HepG2 (cell line): ENCODE data around the gene SERPINB1. TPM values are rescaled to one million over a fixed set of nuclear protein-coding genes. Genes with fewer than 3 reads are reported as not detected.

ENCODE experiments used
- ATF3 ChIP-seq: sonication (generic); formaldehyde crosslinking; IDR thresholded peaks from 2 replicates; pipeline ENCODE4 v1.4.0; 2020; ENCODE audit warnings: missing genetic modification reagents
- FOSL1 ChIP-seq: sonication (generic); formaldehyde crosslinking; IDR thresholded peaks from 2 replicates; pipeline ENCODE4 v1.9.0; 2021; ENCODE audit warnings: missing genetic modification reagents, borderline replicate concordance
- GTF3A ChIP-seq: sonication (generic); formaldehyde crosslinking; conservative IDR thresholded peaks from 2 replicates; pipeline ENCODE4 v1.4.0; 2020; ENCODE audit warnings: mild to moderate bottlenecking, missing genetic modification reagents
- HMGXB3 ChIP-seq: sonication (generic); formaldehyde crosslinking; IDR thresholded peaks from 2 replicates; pipeline ENCODE4 v1.4.0; 2020; ENCODE audit warnings: missing genetic modification reagents, borderline replicate concordance
- HNF4A ChIP-seq: sonication (generic); formaldehyde crosslinking; IDR thresholded peaks from 2 replicates; pipeline ENCODE4 v1.4.0; 2020; ENCODE audit warnings: missing genetic modification reagents
- IRX3 ChIP-seq: sonication (generic); formaldehyde crosslinking; IDR thresholded peaks from 2 replicates; pipeline ENCODE4 v1.8.1; 2023; ENCODE audit warnings: mild to moderate bottlenecking, low read depth, missing genetic modification reagents, borderline replicate concordance
- KDM1A ChIP-seq: IDR thresholded peaks from 2 replicates; pipeline ENCODE4 v1.6.1; 2016; ENCODE audit warnings: missing compliant biosample characterization
- KDM2A ChIP-seq: sonication (generic); formaldehyde crosslinking; IDR thresholded peaks from 2 replicates; pipeline ENCODE4 v1.4.0; 2020; ENCODE audit warnings: low read depth, missing genetic modification reagents, borderline replicate concordance
- PAX8 ChIP-seq: sonication (generic); formaldehyde crosslinking; IDR thresholded peaks from 2 replicates; pipeline ENCODE4 v1.8.0; 2022; ENCODE audit warnings: mild to moderate bottlenecking, missing genetic modification reagents, borderline replicate concordance
- POGK ChIP-seq: sonication (generic); formaldehyde crosslinking; conservative IDR thresholded peaks from 2 replicates; pipeline ENCODE4 v1.8.0; 2022; ENCODE audit warnings: mild to moderate bottlenecking, moderate library complexity, missing genetic modification reagents
- PRDM10 ChIP-seq: sonication (generic); formaldehyde crosslinking; IDR thresholded peaks from 2 replicates; pipeline ENCODE4 v1.4.0; 2020; ENCODE audit warnings: low read depth, missing genetic modification reagents
- RCOR2 ChIP-seq: IDR thresholded peaks from 2 replicates; pipeline ENCODE4 v1.6.1; 2016; ENCODE audit warnings: missing biosample characterization, missing genetic modification reagents
- SETDB1 ChIP-seq: sonication (generic); formaldehyde crosslinking; IDR thresholded peaks from 2 replicates; pipeline ENCODE4 v1.5.1; 2020; ENCODE audit warnings: missing genetic modification reagents, mild to moderate bottlenecking, borderline replicate concordance
- TEAD2 ChIP-seq: sonication (generic); formaldehyde crosslinking; IDR thresholded peaks from 2 replicates; pipeline ENCODE4 v1.9.0; 2021; ENCODE audit warnings: missing genetic modification reagents
- ZNF282 ChIP-seq: fragments of 450-650 bp; IDR thresholded peaks from 2 replicates; pipeline ENCODE4 v1.6.1; 2018; ENCODE audit not compliant: partially characterized antibody
- ZNF326 ChIP-seq: sonication (generic); formaldehyde crosslinking; IDR thresholded peaks from 2 replicates; pipeline ENCODE4 v1.4.0; 2020; ENCODE audit warnings: missing genetic modification reagents, borderline replicate concordance
- ZNF484 ChIP-seq: sonication (generic); formaldehyde crosslinking; IDR thresholded peaks from 2 replicates; pipeline ENCODE4 v1.5.1; 2020; ENCODE audit warnings: mild to moderate bottlenecking, low read depth, missing genetic modification reagents, borderline replicate concordance
- ZNF766 ChIP-seq: sonication (generic); formaldehyde crosslinking; IDR thresholded peaks from 2 replicates; pipeline ENCODE4 v1.5.0; 2020; ENCODE audit warnings: missing genetic modification reagents, borderline replicate concordance
- ZNF773 ChIP-seq: sonication (generic); formaldehyde crosslinking; IDR thresholded peaks from 2 replicates; pipeline ENCODE4 v1.4.0; 2020; ENCODE audit warnings: missing genetic modification reagents, borderline replicate concordance
- polyA plus RNA-seq, 8 experiments: library from polyadenylated mRNA; depleted of rRNA in 3 of 8; stranded (reverse) in 7 of 8; unstranded in 1 of 8; fragments of >200 nt; fragmentation: Illumina TruSeq in 4 of 8; extraction: Trizol in 4 of 8; gene quantifications; 2 replicates each; pipeline versions ENCODE4 v1.2.1 to v1.2.3, GENCODE V29; 2011 to 2016; ENCODE audit warnings: low read depth in 4 of 8, missing spikeins in 1 of 8, mixed read lengths in 1 of 8; ENCODE audit not compliant: insufficient read depth in 1 of 8
- total RNA-seq, 5 experiments: library from RNA; depleted of rRNA; stranded (reverse); fragments of >200 nt; fragmentation: Illumina TruSeq; extraction: Trizol; gene quantifications; 2 replicates each; pipeline ENCODE4 v1.2.3, GENCODE V29; 2016; ENCODE audit warnings: low read depth in 1 of 5

The SERPINB1 gene
- total and polyA plus RNA-seq, 2 of the 13 experiments (the other 11 are each of a cell fraction or from before 2014, with no cell fraction given), result 41.4 to 60.5 TPM

- TF ChIP-seq ZNF326 (CRISPR knock-in tag), result no peak
- TF ChIP-seq ATF3 (CRISPR knock-in tag), result peak; percentile 86
- TF ChIP-seq ZNF766 (CRISPR knock-in tag), result no peak
- peak; percentile 38; the same call in 1 of the 2 replicates for TF ChIP-seq KDM2A (CRISPR knock-in tag)
- no peak for TF ChIP-seq ZNF282
- no peak for TF ChIP-seq ZNF773 (CRISPR knock-in tag)
- no peak for TF ChIP-seq RCOR2
- no peak for TF ChIP-seq IRX3 (CRISPR knock-in tag)
- TF ChIP-seq HNF4A, result 0 out of 2 replicates have a peak, but pooled peaks have one; percentile 32
- TF ChIP-seq HMGXB3, result no peak
- no peak for TF ChIP-seq TEAD2
- TF ChIP-seq GTF3A (CRISPR knock-in tag), result no peak
- TF ChIP-seq KDM1A (CRISPR knock-in tag), result no peak
- no peak for TF ChIP-seq POGK
- no peak for TF ChIP-seq PRDM10
- TF ChIP-seq FOSL1, result peak; percentile 76
- no peak for TF ChIP-seq PAX8 (CRISPR knock-in tag)
- 0 out of 2 replicates have a peak, but pooled peaks have one; percentile 19 for TF ChIP-seq SETDB1 (CRISPR knock-in tag)
- no peak for TF ChIP-seq ZNF484 (CRISPR knock-in tag)
These were observed 35.6 kb upstream of the SERPINB1 start (continued) for GRCh38 chr6:2877057-2877882.
